B cell (primary cell): ENCODE results near the gene COL6A5.

Experiments used
- CTCF ChIP-seq: fragments of 200-600 bp; IDR thresholded peaks from one replicate; pipeline ENCODE4 v1.8.0; 2022; ENCODE audit warnings: antibody characterized with exemption, mild to moderate bottlenecking
- EZH2 ChIP-seq: IDR thresholded peaks from 2 replicates; pipeline ENCODE4 v1.6.1; 2012; ENCODE audit warnings: borderline replicate concordance, low read depth, mild to moderate bottlenecking, moderate library complexity, low read length; ENCODE audit not compliant: insufficient read depth, poor library complexity, severe bottlenecking

- TF ChIP-seq CTCF: no peak
- no peak for TF ChIP-seq EZH2
Observed at GRCh38 chr3:130506031-130506430, 160.6 kb downstream of the COL6A5 start.
